ENCODE data around the gene WDFY4.

Gene WDFY4

DNA sequence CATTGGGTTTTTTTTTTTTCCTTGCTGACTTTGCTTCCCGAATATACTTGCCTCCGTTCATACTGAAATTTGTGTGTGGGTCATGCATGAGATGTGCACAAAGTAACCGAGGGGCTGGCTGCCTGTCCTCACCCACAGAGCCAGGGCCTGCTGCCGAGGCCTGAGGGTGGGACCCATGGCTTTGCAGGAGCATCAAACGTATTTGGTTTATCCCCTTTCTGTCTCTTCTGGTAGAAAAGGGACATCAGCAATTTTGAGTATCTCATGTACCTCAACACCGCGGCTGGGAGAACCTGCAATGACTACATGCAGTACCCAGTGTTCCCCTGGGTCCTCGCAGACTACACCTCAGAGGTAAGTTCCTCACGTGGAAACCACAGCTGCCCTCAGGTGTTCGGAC, 258.4 kb downstream of the WDFY4 start:
- DNase-seq (ENCODE audit: low read depth in 3 of 3), result no peak

DNA sequence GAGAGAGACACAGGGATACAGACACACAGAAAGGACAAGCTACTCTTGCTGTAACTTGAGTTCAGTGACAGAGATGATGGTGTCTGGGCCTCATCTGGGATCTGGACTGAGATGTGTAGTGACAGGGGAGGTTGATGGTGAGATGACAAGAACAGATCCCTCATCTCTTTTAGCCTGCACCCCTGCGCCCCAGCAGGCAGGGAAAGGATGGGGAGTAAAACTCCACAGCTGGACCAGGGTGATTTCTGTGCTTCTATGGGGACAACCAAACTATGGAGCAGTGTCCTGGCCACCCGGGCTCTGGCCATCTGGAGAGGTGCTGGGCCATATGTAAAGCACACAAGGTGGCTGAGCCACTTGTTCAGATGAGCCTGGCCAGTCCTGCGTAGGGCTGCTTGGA, 259.5 kb downstream of the WDFY4 start:
- no peak for DNase-seq (ENCODE audit: low read depth in 3 of 3)

DNA sequence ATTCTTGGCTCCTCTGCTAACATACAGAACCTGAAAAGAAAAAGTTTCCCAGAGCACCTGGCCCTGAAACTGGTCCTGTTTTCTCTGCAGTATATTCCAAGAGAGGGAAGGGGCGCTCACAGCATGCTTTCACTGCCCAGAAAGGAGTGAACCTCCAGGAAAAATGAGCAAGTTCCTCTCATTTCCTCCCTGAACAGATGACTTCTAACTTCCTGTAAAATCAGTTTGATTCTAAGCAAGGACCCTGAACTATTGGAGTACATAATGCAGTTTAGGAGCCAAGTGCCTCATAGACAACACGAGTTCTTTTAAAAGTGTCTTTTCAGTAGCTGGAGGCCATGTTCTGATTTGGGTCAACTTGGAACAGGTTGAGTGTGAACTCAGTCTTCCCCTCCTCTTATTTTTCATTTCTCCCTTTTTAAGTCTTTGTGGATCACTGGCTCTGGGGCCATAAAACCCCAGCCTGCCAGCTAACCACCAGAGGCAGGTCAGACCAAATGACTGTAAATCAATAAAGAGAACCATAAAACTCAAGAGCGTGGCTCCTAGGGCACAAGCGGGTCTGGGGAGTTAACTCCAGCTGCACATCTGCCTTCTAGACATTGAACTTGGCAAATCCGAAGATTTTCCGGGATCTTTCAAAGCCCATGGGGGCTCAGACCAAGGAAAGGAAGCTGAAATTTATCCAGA, 260.9 kb downstream of the WDFY4 start:
- DNase-seq (ENCODE audit: low read depth in 3 of 3), result no peak

DNA sequence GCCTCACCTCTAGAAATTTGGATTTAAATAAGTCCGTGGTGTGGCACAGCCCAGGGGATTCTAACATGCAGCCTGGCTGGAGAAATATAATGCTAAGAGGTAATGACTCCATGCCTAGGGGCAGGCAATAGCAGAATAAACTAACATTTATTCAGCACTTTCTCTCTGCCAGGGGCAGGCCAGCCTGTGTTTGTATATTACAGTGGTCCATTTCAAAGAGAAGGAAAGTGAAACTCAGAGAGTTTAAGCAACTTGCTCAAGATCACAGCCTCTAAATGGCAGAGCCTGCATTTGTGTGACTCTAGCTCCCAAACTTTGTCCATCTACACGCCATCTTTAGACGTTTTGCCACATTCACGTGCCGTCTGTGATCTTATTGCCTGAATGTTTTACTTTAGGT, 261.7 kb downstream of the WDFY4 start:
- DNase-seq (ENCODE audit: low read depth in 3 of 3), result no peak

DNA sequence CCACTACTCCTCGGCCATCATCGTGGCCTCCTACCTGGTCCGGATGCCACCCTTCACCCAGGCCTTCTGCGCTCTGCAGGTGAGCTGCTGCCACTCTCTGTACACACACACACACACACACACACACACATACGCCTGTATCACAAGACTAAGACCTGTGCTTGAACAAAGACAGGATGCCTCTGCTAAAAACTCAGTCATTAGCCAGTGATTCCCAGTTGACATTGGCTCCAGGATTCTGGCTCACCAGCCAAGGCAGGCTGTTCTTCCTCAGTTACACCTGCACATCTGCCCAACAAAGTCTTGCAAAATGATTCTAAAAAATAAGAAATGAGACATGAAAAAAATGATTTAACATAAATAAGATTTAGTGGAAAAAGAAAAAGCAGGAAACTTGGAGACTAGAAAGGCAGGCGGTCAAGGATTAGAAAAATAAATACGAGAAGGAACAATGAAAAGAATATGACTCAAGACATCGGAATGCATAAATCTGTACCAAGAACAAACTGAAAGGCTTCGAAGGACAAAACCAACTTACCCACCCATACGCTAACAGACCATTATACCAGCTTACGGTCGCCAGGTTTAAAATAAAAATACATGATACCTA, 262.3 kb downstream of the WDFY4 start:
- DNase-seq (ENCODE audit: low read depth in 3 of 3), result no peak

DNA sequence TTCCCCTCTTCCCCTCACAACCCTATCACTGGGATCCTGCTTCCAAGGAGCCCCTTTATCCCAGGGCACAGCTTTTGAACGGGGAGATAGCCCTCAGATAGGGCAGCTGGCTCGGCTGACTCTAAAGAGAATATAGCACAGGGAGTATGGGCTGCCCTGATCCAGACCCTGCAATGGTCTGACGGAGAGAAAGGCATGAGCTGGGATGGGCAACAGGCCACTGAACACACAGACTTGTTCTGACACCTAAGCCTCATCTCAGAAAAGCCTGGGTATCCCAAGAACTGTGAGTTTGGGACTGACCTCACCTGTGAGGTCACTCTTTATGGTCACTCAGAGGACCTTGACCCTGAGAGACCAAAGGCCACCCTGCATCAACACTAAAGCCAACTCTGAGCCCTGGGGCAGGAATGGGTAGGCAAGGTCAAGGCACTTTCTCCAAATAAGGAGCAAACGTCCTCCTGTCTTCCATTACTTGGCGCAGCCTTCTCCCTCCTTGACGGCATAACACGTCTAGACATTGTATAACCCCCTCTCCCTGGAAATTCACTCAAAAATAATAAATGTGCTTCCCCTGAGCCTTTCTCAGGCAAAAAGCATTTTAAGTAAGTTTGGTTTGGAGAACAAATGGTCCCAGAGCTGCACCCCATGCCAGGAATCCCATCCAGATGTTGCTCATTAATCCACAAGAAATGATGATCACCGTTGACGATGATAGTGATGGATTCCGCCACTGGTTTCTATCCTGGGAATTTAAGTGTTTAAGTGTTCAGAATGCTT, 263.2 kb downstream of the WDFY4 start:
- DNase-seq (ENCODE audit: low read depth in 3 of 3), result no peak

DNA sequence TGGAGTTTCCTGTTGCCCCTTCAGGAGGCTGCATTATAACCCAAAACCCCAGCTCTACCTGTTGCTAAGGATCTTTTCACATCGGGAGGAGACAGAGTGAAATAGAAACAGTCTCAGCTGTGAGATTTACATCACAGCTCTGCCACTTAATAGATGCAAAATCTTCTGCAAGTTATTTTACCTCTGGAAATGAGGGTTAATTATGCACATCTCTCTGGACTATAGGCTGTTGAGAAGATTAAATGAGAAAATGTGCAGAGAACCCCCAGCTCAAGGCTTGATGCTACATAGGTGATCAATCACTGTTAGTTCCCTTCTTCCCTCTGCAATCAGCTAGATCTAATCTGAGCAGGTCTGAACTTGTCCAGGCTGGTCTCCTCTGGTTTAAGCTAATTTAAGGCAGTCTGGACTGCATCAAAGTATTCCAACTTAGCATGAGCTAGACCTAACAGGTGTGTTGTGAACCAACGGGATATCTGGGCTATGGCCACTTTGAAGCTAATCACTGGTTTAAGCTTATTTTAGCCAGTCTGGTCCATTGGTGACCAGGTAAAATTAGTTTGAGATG, 263.9 kb downstream of the WDFY4 start:
- DNase-seq (ENCODE audit: low read depth in 3 of 3), result no peak

DNA sequence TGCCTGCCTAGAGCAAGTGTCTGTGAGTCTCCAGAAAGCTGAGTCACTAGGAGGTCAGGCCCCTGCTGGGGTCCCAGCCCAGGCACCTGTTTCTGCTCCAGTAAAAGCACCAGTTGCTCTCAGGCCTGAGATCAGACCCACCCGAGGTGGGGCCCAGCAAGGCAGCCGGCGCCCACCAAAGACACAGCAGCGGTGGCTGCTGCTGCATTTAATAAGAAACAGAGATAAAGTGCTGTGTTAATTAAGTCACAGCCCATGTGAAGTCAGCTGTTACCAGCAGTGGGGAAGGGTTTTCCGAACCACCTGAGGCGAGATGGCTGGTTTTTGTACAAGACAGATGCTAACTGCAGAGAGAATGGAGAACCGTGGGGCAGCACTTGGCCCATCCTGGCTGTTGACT, 267.0 kb downstream of the WDFY4 start:
- DNase-seq (ENCODE audit: low read depth in 3 of 3), result no peak

DNA sequence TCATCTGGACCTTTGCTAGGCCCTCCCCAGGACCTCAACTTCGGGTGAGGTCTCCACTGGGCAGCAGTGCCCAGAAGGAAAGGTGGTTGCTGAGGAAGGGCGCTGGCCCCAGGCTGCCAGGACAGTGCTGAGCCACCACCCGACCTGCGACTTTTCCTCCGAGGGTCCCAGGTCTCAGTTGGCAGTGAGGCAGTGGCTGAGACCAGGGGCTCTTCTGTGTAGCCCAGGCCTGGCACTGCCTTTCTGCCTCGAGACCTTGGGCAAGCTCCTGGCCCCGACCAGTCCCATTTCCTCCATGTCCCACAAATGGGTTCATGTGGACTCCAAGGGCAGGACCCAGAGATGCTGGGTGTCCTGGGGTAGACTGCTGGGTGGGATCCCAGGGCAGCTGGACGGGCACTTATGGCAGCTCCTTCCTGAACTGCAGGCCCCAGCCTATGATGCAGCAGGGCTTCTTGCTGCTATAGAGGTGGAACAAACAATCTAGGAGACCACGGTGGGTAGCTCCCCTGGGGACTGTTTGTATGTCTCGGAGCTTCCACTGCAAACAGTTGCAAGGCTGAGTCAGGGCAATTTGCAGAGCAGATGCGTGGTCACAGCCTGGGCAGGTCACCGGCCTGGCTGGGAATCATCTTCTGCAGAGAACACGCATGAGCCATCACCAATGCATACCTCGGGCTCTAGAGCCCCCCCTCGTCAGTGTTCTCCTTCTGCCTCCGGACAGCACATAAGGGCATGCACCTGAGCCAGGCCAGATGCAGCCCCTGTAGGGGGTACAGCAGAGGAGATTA, 272.9 kb downstream of the WDFY4 start:
- no peak for DNase-seq (ENCODE audit: low read depth in 3 of 3)

DNA sequence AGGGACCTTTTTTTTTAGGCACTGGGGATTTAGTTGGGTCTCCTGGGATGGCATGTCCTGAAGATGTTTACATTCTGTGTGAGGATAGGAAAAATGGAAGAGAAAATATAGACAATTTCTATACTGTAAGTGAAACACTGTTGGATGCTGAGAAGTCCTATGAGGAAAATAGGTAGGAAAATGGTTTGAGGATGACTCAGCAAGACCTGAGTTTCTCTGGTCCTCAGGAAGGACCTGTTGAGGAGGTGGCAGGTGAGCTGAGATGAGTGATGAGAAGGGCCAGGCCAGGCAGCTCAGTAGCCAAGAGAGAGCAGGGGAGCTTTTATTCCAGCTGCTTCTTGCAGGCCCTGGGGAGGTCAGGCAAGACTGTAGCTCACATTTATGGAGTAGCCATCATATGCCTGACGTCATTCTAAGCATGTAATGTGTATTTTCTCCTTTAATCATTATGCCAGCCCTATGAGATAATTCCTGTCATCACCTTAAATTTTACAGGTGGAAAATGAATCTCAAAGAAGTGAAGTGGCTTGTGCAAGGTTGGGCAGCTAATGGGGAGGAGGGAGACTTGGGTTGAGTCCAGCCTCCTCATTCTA, 274.0 kb downstream of the WDFY4 start:
- no peak for DNase-seq (ENCODE audit: low read depth in 3 of 3)

DNA sequence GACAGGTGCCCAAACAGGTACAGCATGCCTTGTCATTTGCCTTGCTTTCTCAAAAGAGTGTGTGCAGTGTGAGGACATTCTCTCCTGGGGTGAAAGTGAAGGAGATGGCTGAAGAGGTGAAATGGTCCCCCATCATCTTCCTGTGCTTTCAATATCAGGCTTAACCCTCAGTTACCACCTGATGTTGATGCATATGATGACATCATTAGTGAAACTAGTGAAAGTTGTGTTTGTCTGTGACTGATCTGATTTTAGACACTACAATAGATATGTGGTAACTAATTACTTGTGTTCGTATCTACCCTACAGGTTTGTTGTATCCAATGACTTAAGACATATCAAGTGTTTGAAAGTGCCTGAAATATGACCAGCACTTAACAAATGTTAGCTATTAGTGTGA, 279.4 kb downstream of the WDFY4 start:
- DNase-seq (ENCODE audit: low read depth in 3 of 3), result no peak

DNA sequence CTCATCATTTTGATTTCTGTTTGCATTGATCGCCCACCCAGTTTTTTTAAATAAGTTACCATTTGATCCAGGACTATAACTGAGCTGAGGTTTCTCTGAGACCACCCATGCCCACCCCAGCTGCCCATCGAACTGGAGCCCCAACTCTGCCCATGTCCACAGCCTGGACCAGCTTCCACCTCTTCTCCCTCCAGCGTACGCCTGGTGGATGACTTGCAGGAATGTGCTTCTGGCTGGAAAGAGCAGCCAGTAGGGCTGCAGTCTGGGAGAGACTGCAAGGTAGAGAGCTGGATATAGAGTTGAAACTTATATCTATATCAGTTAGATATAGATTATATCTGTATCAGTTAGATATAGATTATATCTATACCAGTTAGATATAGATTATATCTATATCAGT, 280.8 kb downstream of the WDFY4 start:
- no peak for DNase-seq (ENCODE audit: low read depth in 3 of 3)

DNA sequence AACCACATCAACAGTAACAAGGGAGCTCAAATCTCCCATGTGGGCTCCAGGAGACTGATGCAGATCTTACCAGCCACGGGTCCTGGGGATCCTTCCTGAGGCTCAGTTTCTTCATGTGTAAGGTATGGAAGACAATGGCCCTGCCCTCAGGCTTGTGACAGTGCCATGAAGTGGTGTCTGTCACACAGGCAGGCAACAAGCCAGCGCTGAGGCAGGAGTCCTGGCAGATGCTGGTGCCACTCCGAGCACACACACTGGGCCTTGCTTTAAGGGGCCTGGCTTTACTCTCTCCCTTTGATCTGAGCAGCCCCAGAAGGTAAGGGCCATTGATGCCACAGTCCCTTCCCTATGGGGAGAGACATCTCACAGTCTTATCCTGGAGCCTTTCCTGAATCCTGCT, 283.4 kb downstream of the WDFY4 start:
- no peak for DNase-seq (ENCODE audit: low read depth in 3 of 3)

DNA sequence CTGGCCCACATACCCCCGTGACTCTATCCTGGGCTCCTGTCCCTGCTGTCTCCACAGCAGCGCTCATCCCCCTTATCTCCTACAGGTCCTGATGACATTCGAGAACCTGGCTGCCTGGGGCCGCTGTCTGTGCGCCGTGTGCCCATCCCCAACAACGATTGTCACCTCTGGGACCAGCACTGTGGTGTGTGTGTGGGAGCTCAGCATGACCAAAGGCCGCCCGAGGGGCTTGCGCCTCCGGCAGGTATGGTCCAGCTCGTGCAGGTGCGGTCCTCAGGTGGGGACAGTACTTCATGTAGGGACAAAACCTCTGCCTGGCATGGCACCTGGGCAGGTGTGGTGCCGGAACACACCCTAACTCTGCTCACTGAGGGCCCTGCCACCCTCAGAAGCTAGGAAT, 285.4 kb downstream of the WDFY4 start:
- DNase-seq (ENCODE audit: low read depth in 3 of 3), result no peak

DNA sequence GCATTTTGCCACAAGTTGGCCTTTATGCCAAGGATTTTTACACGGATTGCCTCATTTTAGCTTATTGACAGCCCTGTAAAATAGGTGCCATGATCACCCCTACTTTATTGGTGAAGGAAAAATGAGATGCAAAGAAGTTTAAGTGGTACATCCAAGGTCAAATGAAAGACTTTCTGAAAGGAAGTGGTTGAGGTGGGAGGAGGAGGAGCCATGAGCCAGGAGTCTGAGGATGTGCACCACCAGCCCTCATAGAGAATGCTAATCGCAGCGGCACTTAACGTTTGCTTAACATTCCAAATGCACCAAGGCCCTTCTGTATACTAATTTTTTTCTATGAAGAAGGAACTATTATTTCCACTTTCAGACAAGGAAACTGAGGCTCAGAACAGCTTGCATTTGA, 286.0 kb downstream of the WDFY4 start:
- no peak for DNase-seq (ENCODE audit: low read depth in 3 of 3)

DNA sequence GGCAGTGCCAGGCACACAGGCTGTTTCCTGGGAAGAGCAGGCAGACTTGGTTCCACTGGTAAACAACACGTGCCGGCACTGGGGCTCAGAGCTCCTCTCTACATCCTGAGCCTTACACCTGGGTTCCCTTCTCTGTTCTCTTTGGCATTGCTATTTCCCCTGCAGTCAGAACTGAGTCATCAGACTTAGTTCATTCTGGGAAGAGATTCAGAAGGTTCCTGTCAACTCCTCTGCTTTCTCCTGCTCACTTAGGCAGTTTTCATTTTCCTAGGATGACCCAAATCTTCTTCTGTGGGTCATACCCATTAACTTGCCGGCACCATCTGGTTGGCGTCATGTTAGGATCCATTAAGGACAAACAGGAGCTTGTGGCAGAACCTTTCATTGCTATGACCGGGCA, 288.4 kb downstream of the WDFY4 start:
- DNase-seq (ENCODE audit: low read depth in 3 of 3), result no peak

DNA sequence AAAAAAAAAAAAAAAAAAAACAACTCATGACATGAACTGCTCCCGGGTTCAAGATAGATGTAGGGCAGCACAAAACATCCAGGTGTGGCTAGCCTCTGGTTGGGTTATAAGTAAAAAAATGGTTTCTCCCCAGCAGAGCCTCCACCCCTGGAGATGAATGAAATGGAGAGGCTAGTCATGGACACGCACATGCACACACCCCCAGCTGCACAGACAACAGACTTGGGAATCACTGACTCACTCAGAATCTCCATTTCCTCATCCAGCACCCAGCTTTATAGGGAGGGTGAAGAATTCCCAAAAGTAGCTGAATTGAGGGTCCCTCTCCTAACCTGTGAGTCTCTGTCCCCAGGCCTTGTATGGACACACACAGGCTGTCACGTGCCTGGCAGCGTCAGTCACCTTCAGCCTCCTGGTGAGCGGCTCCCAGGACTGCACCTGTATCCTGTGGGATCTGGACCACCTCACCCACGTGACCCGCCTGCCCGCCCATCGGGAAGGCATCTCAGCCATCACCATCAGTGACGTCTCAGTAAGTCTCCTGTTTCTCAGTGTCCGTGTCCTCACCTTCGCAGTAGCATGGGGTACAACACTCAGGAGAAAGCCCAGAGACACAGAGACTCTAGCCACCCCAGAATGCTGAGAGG, 290.0 kb downstream of the WDFY4 start:
- no peak for DNase-seq (ENCODE audit: low read depth in 3 of 3)

DNA sequence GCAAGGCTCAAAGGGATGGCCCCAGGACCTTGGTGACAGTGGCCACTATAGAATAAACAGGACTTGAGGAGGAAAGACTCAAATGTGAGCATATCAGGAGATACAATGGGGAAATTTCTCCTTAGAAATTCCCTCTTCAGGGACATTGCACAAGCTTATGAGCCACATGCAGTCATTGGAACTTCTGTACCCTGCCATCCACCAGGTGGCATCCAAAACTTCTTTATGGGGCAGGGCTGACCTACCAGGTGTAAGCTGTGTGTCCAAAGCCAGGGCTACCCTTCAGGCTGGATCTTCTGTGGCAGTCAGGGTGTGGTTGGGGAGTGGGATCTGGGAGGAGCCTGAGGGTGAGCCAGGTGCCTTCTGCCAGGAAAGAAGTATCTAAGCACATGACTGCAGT, 291.5 kb downstream of the WDFY4 start:
- DNase-seq (ENCODE audit: low read depth in 3 of 3), result no peak

DNA sequence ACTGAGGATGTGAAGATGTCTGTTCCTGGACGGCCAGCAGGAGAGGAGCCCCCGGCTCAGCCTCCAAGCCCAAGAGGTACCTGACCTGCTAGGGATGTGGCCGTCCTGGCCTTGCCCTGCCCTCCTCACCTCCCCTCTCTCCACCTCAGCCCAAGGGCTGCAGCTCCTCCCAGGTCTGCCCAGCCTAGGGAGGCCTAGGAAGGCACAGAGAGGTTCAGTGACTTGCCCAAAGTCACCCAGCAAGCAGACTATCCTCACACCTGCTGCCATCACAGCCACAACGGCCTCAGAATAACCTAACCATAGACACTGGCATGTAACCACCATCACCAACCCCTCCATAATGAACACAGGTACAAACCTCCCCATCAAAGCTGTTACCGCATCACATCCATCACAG, 293.6 kb downstream of the WDFY4 start:
- no peak for DNase-seq (ENCODE audit: low read depth in 3 of 3)

DNA sequence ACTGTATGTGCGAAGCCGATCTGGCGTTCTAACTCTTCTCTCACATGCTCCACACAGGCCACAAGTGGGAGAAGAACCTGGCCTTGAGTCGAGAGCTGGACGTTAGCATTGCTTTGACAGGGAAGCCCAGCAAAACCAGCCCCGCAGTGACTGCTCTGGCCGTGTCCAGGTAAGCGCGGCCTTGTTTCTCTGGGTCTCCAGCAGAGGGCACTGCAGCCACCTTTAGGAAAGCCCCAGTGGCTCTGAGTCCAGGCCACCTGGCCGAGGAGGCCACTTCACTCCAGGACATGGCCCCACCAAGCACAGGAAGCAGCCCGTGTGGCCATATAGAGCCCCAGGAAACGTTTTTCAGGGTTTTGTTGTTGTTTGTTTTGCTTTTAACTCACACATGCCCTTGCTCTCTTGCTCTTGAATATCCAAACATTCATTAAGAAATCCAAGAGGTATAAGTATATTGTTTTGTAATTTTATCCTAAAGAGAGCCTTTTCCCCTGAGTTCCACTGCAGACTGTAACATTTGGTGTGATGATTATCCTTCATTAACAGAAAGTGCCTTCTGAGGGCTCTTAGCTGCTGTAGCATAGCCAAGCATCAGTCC, 296.7 kb downstream of the WDFY4 start:
- DNase-seq (ENCODE audit: low read depth in 3 of 3), result peak in 2 of 3 experiments; percentile 6 to 27

DNA sequence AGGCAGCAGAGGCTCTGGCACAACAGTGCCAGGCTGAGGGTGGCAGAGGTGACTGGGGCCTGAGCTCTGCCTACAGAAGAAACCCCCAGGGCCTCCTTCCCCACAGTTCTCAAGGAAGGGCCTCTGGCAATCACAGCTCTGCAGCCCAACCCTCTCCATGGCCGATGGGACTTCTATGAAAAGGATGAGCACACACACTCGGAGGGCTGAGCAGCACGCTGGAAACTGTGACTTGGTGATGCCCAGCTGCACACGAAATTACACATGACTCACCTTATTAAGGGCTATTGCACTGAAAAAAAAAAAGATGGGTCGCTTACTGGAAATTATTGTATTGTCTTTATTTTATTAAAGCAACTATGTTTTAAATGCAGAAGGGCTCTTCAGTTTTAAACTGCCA, 297.9 kb downstream of the WDFY4 start:
- DNase-seq (ENCODE audit: low read depth in 3 of 3), result no peak
